HG02759 (cell line): Measurements from ENCODE around the gene PDCD6IP.

Source experiments
- ATAC-seq: cut with Tn5 transposase; IDR thresholded peaks from one replicate; pipeline ENCODE4 v1.9.1; 2021; ENCODE audit warnings: mild to moderate bottlenecking, moderate library complexity; ENCODE audit not compliant: unreplicated experiment

PDCD6IP gene

GRCh38 chr3:33887478-33887877 lies 89.0 kb downstream of the PDCD6IP start:
- no peak for ATAC-seq

GRCh38 chr3:33889394-33890039 lies 91.1 kb downstream of the PDCD6IP start:
- ATAC-seq = no peak

GRCh38 chr3:33892655-33893054 lies 94.2 kb downstream of the PDCD6IP start:
- ATAC-seq = no peak

GRCh38 chr3:33895658-33896057 lies 97.2 kb downstream of the PDCD6IP start:
- no peak for ATAC-seq

GRCh38 chr3:33897306-33897705 lies 98.9 kb downstream of the PDCD6IP start:
- ATAC-seq = no peak

GRCh38 chr3:33898901-33899300 lies 100.5 kb downstream of the PDCD6IP start:
- no peak for ATAC-seq

GRCh38 chr3:33900440-33900808 lies 102.0 kb downstream of the PDCD6IP start:
- ATAC-seq = no peak

GRCh38 chr3:33900809-33901505 lies 102.5 kb downstream of the PDCD6IP start:
- no peak for ATAC-seq

- ATAC-seq = no peak
Observed at GRCh38 chr3:33901862-33902563, 103.6 kb downstream of the PDCD6IP start.

- no peak for ATAC-seq
Observed at GRCh38 chr3:33904730-33905129, 106.3 kb downstream of the PDCD6IP start.

GRCh38 chr3:33908250-33908851 lies 109.9 kb downstream of the PDCD6IP start:
- ATAC-seq = no peak

GRCh38 chr3:33909547-33909946 lies 111.1 kb downstream of the PDCD6IP start:
- no peak for ATAC-seq

- no peak for ATAC-seq
Observed at GRCh38 chr3:33910031-33910430, 111.6 kb downstream of the PDCD6IP start.

- ATAC-seq = no peak
Observed at GRCh38 chr3:33911525-33912322, 113.3 kb downstream of the PDCD6IP start.

GRCh38 chr3:33914212-33914611 lies 115.8 kb downstream of the PDCD6IP start:
- ATAC-seq = no peak

- no peak for ATAC-seq
Observed at GRCh38 chr3:33914731-33915379, 116.4 kb downstream of the PDCD6IP start.

GRCh38 chr3:33915796-33916546 lies 117.5 kb downstream of the PDCD6IP start:
- ATAC-seq = peak; percentile 82

GRCh38 chr3:33918126-33918756 lies 119.8 kb downstream of the PDCD6IP start:
- no peak for ATAC-seq
